Hepatocyte (in vitro differentiated cells): ENCODE measurements around the gene PDE7B. TPM values are rescaled to one million over a fixed set of nuclear protein-coding genes. Genes with fewer than 3 reads are reported as not detected.

Source experiments
- DNase-seq: peaks from one replicate; pipeline ENCODE4 v3.0.0-alpha.2; 2016; ENCODE audit warnings: low spot score
- H2AFZ ChIP-seq: fragments of 200-600 bp; sonication (generic); 2 replicates; pipeline ENCODE4 v1.6.0; 2016; ENCODE audit warnings: antibody characterized with exemption, mild to moderate bottlenecking
- H3K27ac ChIP-seq: fragments of 200-600 bp; sonication (generic); 2 replicates; pipeline ENCODE4 v1.5.1; 2016; ENCODE audit warnings: mild to moderate bottlenecking
- H3K27me3 ChIP-seq: fragments of 200-600 bp; sonication (generic); 2 replicates; pipeline ENCODE4 v1.6.1; 2016
- H3K36me3 ChIP-seq: fragments of 200-600 bp; sonication (generic); replicated peaks from 2 replicates; pipeline ENCODE4 v1.5.1; 2016; ENCODE audit warnings: low read depth; ENCODE audit not compliant: insufficient read depth
- H3K4me1 ChIP-seq: fragments of 200-600 bp; sonication (generic); 2 replicates; pipeline ENCODE4 v1.5.1; 2016; ENCODE audit warnings: mild to moderate bottlenecking, moderate library complexity; ENCODE audit not compliant: insufficient read depth
- H3K4me2 ChIP-seq: fragments of 200-600 bp; sonication (generic); 2 replicates; pipeline ENCODE4 v1.6.0; 2016
- H3K4me3 ChIP-seq: fragments of 200-600 bp; sonication (generic); 2 replicates; pipeline ENCODE4 v1.5.1; 2016; ENCODE audit warnings: mild to moderate bottlenecking
- H3K79me2 ChIP-seq: fragments of 200-600 bp; sonication (generic); 2 replicates; pipeline ENCODE4 v1.6.0; 2017; ENCODE audit warnings: mild to moderate bottlenecking
- H3K9me2 ChIP-seq: fragments of 200-600 bp; sonication (generic); replicated peaks from 2 replicates; pipeline ENCODE4 v1.6.0; 2017; ENCODE audit warnings: mild to moderate bottlenecking; ENCODE audit not compliant: insufficient read depth
- H3K9me3 ChIP-seq: fragments of 200-600 bp; sonication (generic); 2 replicates; pipeline ENCODE4 v1.5.1; 2016; ENCODE audit warnings: low read depth, mild to moderate bottlenecking
- H4K20me1 ChIP-seq: fragments of 200-600 bp; sonication (generic); 2 replicates; pipeline ENCODE4 v1.6.0; 2016; ENCODE audit warnings: mild to moderate bottlenecking; ENCODE audit not compliant: insufficient read depth, poor library complexity, severe bottlenecking
- CTCF ChIP-seq: fragments of 200-600 bp; sonication (generic); IDR thresholded peaks from 2 replicates; pipeline ENCODE4 v1.5.1; 2016; ENCODE audit warnings: antibody characterized with exemption, mild to moderate bottlenecking; ENCODE audit not compliant: poor library complexity
- EZH2 ChIP-seq: fragments of 200-600 bp; sonication (generic); IDR thresholded peaks from 2 replicates; pipeline ENCODE4 v1.6.1; 2016; ENCODE audit warnings: antibody characterized with exemption, mild to moderate bottlenecking, borderline replicate concordance
- EZH2phosphoT487 ChIP-seq: fragments of 200-600 bp; sonication (generic); IDR thresholded peaks from one replicate; pipeline ENCODE4 v1.6.1; 2018; ENCODE audit warnings: antibody characterized with exemption, mild to moderate bottlenecking, low read depth, moderate library complexity; ENCODE audit not compliant: unreplicated experiment, severe bottlenecking
- WGBS: methylation state at CpG from one replicate; pipeline ENCODE4 v1.1.6; 2016; ENCODE audit warnings: low lambda C conversion rate; ENCODE audit errors: missing lambda C conversion rate; 5-methylcytosine and 5-hydroxymethylcytosine counted together
- polyA plus RNA-seq: library from polyadenylated mRNA; unstranded; fragments of >200 nt; fragmentation: Nextera tagmentation; extraction: Ambion mirVana; gene quantifications from 2 replicates; pipeline ENCODE4 v1.2.1, GENCODE V29; 2016
- total RNA-seq: library from RNA; depleted of rRNA; stranded (reverse); fragments of >200 nt; gene quantifications from 2 replicates; pipeline ENCODE4 v1.2.3, GENCODE V29; 2014

PDE7B gene
- total and polyA plus RNA-seq, 2 experiments from 2014 or later, result 3.4 to 7.2 TPM

DNA sequence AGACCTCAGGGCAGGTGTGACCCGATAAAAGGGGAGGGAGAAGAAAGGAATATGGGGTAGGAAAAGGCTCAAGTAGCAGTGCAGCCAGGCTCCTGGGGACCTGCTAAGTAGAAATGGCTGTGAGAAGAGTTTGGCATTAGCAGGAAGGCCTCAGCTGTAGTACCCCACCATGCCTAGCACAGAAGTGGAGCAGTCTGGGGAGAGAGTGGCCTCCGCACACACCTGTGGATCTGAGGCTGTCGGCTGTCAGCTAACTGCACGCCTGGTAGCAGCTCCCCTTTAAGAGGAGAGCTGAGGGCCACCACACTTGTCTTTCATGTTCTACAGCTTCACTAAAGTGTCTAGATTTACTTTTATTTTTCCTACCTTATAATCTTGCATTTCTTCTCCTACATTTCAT, 24.6 kb downstream of the PDE7B start:
- no peaks in the 10 kb centered on the region for H3K9me2 ChIP-seq
- H3K36me3 ChIP-seq, result no peaks in the 10 kb centered on the region
- no peaks in the 10 kb centered on the region for H3K79me2 ChIP-seq
- H3K4me3 ChIP-seq, result no peak overlapping the region
- H4K20me1 ChIP-seq, result no peaks in the 10 kb centered on the region
- no peak for TF ChIP-seq EZH2
- TF ChIP-seq CTCF, result no peak
- no peak for TF ChIP-seq EZH2phosphoT487
- H3K4me1 ChIP-seq, result no peaks in the 10 kb centered on the region
- no peak overlapping the region for H3K4me2 ChIP-seq
- H3K27ac ChIP-seq, result no peak overlapping the region
- no peaks in the 10 kb centered on the region for H3K27me3 ChIP-seq
- 93% methylated on average over 4 of the region's 4 CpGs for WGBS
- no peak overlapping the region for H2AFZ ChIP-seq
- no peak for DNase-seq
- H3K9me3 ChIP-seq, result no peaks in the 10 kb centered on the region

DNA sequence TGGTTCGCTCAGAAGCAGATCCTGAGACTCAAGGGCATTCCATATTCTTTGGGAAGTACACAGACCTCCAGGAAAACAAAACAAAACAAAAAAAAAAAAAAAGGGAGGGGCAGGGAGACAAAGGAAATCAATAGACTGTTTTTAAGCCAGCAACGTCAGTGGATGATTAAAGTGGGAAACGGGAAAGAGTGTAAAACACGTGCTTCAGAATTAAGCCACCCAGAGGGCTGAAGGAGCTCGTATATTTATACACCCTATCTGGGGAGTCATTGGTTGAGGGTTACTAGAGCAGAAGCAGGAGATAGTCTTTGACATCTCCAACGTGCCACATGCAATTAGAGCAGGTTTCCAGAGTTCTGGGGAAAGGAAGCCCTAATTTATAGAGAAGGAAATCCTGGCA, 26.2 kb downstream of the PDE7B start:
- no peak overlapping the region for H3K27ac ChIP-seq
- H3K9me2 ChIP-seq, result no peaks in the 10 kb centered on the region
- no peak for DNase-seq
- no peaks in the 10 kb centered on the region for H3K9me3 ChIP-seq
- WGBS, result 65% methylated on average over 6 of the region's 6 CpGs
- TF ChIP-seq CTCF (no peak), EZH2phosphoT487 (no peak), EZH2 (no peak)
- no peaks in the 10 kb centered on the region for H3K27me3 ChIP-seq
- no peak overlapping the region for H3K4me3 ChIP-seq
- no peak overlapping the region for H3K4me2 ChIP-seq
- H4K20me1 ChIP-seq, result no peaks in the 10 kb centered on the region
- no peaks in the 10 kb centered on the region for H3K4me1 ChIP-seq
- H3K79me2 ChIP-seq, result no peaks in the 10 kb centered on the region
- no peak overlapping the region for H2AFZ ChIP-seq
- H3K36me3 ChIP-seq, result no peaks in the 10 kb centered on the region

DNA sequence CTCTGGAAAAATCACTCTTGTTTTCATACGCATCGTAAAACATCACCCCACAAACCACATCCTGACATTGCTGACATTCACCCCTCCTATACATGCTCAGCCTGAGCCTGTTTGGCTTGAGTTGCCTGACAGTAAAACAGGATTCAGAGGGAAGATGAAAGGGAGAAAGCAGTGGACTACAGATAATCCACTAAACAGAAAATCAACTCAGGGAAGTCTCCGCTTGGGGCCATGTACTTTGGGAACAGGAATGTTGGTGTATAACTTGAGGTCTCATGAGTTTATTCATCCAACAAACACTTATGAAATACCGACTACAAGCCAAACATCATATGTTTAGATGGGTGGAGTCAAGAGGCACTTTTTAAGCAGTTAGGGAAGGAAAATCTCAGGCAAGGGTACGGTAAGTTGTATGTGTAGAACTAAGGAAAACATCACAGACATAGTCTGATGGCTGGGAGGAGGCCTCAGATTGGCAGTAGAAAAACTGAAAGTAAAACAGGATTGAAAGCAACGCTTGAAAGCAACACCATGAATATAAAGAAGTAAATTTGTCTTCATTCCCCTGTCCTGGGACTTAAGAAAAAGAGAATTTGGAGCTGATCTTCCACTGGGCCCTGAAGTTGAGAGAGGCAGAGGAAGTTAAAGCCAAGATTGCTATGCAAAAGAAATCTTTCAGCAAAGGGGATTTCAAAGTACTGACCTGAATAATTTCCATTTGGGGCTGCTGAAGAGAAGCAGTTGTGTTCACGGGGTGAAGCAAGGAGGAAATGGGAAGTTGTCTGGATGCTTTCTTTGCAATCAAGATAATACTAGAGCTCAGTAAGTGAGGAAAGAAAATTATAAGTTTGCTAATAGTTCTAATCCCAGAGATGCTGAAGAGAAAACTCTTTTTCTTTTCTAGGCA, 28.8 kb downstream of the PDE7B start:
- H3K27me3 ChIP-seq, result no peaks in the 10 kb centered on the region
- H3K36me3 ChIP-seq, result no peaks in the 10 kb centered on the region
- H3K9me2 ChIP-seq, result no peaks in the 10 kb centered on the region
- H4K20me1 ChIP-seq, result no peaks in the 10 kb centered on the region
- H3K4me1 ChIP-seq, result no peaks in the 10 kb centered on the region
- no peak for DNase-seq
- H3K27ac ChIP-seq, result peak overlapping the region; percentile 41
- peak overlapping the region; percentile 51 for H3K4me2 ChIP-seq
- H3K79me2 ChIP-seq, result no peaks in the 10 kb centered on the region
- H2AFZ ChIP-seq, result peak overlapping the region; percentile 37
- 75% methylated on average over 7 of the region's 7 CpGs for WGBS
- no peak for TF ChIP-seq CTCF
- no peaks in the 10 kb centered on the region for H3K9me3 ChIP-seq
- no peak overlapping the region for H3K4me3 ChIP-seq
